GM18508 (cell line): ENCODE data around the gene SKIC8.

Experiments
- ATAC-seq: cut with Tn5 transposase; IDR thresholded peaks from one replicate; pipeline ENCODE4 v1.9.1; 2021; ENCODE audit warnings: moderate number of reproducible peaks; ENCODE audit not compliant: insufficient read depth, unreplicated experiment

Gene SKIC8

DNA sequence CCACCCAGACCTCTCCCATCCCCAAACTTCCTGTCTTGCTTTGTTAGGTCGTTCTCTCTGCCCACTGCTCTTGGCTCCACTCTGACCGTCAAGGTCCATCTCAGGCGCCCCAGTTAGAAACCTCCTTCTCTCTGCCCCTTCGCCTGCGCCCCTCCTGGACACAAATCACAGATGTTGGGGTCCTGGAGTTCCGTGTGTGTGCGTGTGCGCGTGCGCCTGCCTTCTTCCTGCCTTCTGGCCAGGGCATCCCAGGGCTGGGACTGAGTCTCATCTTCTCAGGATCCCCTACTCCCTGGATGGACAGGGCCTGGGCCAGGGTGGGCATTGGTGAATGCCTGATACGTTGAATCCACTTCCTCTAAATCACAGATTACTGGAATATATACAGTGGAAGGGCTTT, 65.9 kb downstream of the SKIC8 start:
- no peak for ATAC-seq
